ENCODE data around the gene LRRC51. TPM values are rescaled to one million over a fixed set of nuclear protein-coding genes. Genes with fewer than 3 reads are reported as not detected.

The LRRC51 gene
- total RNA-seq, 4 donors from 2014 or later, result 3.8 to 10.2 (median 9.6) TPM; not detected in 1

DNA sequence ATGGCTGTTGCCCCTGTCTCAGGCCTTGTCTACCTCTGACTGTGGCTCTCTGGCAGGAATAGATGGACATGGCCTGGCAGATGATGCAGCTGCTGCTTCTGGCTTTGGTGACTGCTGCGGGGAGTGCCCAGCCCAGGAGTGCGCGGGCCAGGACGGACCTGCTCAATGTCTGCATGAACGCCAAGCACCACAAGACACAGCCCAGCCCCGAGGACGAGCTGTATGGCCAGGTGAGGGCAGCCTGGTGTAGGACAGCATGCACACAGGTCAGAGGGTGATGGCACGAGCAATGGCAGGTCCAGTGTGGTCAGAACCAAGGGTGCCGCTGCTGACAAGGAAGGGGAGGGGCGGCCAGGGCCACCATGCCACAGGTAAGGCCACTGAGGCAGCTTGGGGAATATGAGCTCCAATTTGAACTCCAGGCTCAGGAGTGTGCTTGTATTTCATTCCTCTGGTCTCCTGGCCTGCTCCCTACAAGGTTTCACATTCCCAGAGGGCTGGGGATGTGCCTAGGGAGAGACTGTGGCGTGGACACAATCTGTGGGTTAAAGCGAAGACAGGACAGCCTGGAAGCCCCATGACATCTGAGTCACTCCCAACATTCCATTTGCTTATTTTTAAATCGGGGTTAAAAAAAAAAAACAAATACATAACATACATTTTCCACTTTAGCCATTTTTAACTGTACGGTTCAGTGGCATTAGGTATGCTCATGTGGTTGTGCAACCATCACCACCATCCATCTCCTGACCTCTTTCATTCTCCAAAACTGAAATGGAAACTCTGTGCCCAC is 55.4 kb downstream of the LRRC51 start:
- Histone ChIP-seq H3K27ac (no peak overlapping the region), H3K36me3 (no peaks in the 10 kb centered on the region)

DNA sequence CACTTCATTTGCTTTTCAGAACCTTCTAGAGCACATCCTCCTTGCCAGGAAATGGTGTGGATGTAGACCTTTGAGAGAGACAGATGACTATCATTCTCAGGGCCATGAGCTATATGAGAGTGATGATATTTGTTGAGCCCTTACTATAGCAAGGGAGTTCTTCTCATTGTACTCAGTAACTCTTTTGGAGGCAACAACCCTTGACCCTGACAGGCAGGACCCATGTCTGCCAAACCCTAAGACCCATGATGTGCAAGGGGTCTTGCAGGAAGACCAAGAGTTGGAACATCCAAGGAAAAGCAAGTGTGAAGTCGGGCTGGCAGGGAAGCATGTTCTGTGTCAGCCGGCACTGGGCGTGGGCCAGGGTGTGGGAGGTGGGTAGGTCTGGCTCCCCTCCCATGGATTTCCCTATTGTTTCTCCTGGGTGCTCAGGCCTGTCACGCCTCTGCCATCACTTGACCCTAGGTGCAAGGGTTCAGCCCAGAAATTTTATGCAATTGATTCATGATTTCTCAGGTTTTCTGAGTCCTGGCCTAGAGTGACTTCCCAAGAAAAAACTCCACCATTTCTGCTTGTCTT is 56.1 kb downstream of the LRRC51 start:
- H3K27ac ChIP-seq, result no peak overlapping the region
- no peak for TF ChIP-seq POLR2A (IDR thresholded peaks at IDR 0.05)
- TF ChIP-seq, protein P1, sequence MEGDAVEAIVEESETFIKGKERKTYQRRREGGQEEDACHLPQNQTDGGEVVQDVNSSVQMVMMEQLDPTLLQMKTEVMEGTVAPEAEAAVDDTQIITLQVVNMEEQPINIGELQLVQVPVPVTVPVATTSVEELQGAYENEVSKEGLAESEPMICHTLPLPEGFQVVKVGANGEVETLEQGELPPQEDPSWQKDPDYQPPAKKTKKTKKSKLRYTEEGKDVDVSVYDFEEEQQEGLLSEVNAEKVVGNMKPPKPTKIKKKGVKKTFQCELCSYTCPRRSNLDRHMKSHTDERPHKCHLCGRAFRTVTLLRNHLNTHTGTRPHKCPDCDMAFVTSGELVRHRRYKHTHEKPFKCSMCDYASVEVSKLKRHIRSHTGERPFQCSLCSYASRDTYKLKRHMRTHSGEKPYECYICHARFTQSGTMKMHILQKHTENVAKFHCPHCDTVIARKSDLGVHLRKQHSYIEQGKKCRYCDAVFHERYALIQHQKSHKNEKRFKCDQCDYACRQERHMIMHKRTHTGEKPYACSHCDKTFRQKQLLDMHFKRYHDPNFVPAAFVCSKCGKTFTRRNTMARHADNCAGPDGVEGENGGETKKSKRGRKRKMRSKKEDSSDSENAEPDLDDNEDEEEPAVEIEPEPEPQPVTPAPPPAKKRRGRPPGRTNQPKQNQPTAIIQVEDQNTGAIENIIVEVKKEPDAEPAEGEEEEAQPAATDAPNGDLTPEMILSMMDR (IDR thresholded peaks at IDR 0.05), result no peak
- H3K4me1 ChIP-seq, result no peaks in the 10 kb centered on the region
- H3K4me3 ChIP-seq, result no peak overlapping the region
- H3K27me3 ChIP-seq, result no peaks in the 10 kb centered on the region
- H3K9me3 ChIP-seq, result no peaks in the 10 kb centered on the region
- DNase-seq, result no peak
- intact Hi-C loops (cut with DNase I; ENCODE audit: low total_unique reads), result no loop called here
- H3K36me3 ChIP-seq, result no peaks in the 10 kb centered on the region

More for the DNA sequence above, 55.4 kb downstream of the LRRC51 start:
- Histone ChIP-seq H3K4me1 (no peaks in the 10 kb centered on the region), H3K27me3 (no peaks in the 10 kb centered on the region), H3K9me3 (no peaks in the 10 kb centered on the region), H3K4me3 (no peak overlapping the region)
- no peak for DNase-seq
- TF ChIP-seq, protein P1 (IDR thresholded peaks at IDR 0.05), result no peak
- TF ChIP-seq POLR2A (IDR thresholded peaks at IDR 0.05), result no peak
- intact Hi-C loops (cut with DNase I; ENCODE audit: low total_unique reads), result no loop called here

DNA sequence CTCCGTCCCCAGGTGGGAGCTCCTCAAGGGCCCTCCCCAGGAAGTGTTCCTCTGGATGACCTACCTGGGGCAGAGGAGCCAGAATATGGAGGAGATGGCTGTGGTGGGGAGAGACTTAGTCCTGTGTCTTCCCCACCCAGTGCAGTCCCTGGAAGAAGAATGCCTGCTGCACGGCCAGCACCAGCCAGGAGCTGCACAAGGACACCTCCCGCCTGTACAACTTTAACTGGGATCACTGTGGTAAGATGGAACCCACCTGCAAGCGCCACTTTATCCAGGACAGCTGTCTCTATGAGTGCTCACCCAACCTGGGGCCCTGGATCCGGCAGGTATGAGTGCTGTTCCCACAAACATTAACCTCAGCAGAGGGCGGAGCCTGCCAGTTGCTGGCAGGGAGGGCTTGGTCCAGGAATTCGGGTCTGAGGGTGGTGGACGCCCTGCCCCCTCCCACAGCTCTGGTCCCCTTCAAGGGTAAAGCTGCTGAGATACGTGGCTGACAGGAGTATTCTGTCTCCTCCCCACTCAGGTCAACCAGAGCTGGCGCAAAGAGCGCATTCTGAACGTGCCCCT is 58.3 kb downstream of the LRRC51 start:
- Histone ChIP-seq H3K27me3 (no peaks in the 10 kb centered on the region), H3K27ac (no peak overlapping the region), H3K36me3 (no peaks in the 10 kb centered on the region), H3K4me3 (no peak overlapping the region), H3K9me3 (no peaks in the 10 kb centered on the region), H3K4me1 (no peaks in the 10 kb centered on the region)
- DNase-seq, result no peak
- no peak for TF ChIP-seq POLR2A (IDR thresholded peaks at IDR 0.05)
- TF ChIP-seq, protein P1 (IDR thresholded peaks at IDR 0.05), result no peak
- intact Hi-C loops (cut with DNase I; ENCODE audit: low total_unique reads), result no loop called here

DNA sequence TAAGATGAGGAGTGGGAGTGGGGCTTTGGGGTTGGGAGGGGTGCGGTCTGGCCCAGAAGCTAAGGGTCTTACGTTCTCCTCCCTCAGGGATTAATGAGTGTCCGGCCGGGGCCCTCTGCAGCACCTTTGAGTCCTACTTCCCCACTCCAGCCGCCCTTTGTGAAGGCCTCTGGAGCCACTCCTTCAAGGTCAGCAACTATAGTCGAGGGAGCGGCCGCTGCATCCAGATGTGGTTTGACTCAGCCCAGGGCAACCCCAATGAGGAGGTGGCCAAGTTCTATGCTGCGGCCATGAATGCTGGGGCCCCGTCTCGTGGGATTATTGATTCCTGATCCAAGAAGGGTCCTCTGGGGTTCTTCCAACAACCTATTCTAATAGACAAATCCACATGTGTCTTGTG is 58.9 kb downstream of the LRRC51 start:
- no peak for DNase-seq
- intact Hi-C loops (cut with DNase I; ENCODE audit: low total_unique reads), result no loop called here
- Histone ChIP-seq H3K9me3 (no peaks in the 10 kb centered on the region), H3K27me3 (no peaks in the 10 kb centered on the region), H3K36me3 (no peaks in the 10 kb centered on the region), H3K4me3 (no peak overlapping the region), H3K27ac (no peak overlapping the region), H3K4me1 (no peaks in the 10 kb centered on the region)
- TF ChIP-seq, protein P1 (IDR thresholded peaks at IDR 0.05), result no peak
- TF ChIP-seq POLR2A (IDR thresholded peaks at IDR 0.05), result no peak

DNA sequence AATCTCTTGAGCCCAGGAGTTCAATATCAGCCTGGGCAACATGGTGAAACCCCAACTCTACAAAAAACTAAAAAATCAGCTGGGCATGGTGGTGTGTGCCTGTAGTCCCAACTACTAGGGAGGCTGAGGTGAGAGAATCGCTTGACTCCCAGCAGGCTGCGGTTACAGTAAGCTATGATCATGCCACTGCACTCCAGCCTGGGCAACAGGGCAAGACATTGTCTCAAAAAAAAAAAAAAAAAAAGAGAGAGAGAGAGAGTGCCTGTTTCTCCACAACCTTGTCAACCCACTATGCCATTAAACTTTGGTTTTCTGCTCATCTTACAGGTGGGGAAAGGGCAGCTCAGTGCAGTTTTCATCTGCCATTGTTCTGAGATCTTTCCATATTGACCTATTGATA is 60.0 kb downstream of the LRRC51 start:
- H3K4me3 ChIP-seq, result no peak overlapping the region
- DNase-seq, result no peak
- H3K4me1 ChIP-seq, result no peaks in the 10 kb centered on the region
- intact Hi-C loops (cut with DNase I; ENCODE audit: low total_unique reads), result no loop called here
- no peaks in the 10 kb centered on the region for H3K27me3 ChIP-seq
- no peaks in the 10 kb centered on the region for H3K36me3 ChIP-seq
- no peaks in the 10 kb centered on the region for H3K9me3 ChIP-seq
- H3K27ac ChIP-seq, result no peak overlapping the region
- TF ChIP-seq POLR2A (IDR thresholded peaks at IDR 0.05), result no peak
- TF ChIP-seq, protein P1 (IDR thresholded peaks at IDR 0.05), result no peak

All from uterus (tissue), 4 donors.